WTC11 (cell line): ENCODE measurements around the gene PALMD. TPM values are rescaled to one million over a fixed set of nuclear protein-coding genes. Genes with fewer than 3 reads are reported as not detected.
A peak's percentile ranks its signal among the peaks of the same experiment; 100 is the strongest.

Source experiments
- ATAC-seq: fragments of 200-7000 bp; cut with Tn5 transposase; 2 replicates; pipeline ENCODE4 v1.10.0; 2021; ENCODE audit warnings: mild to moderate bottlenecking, moderate library complexity
- CTCF ChIA-PET: fragments of 300-600 bp; sonication (Branson Sonifier 250); formaldehyde crosslinking; loops from one replicate; lab custom pipeline; 2021; ENCODE audit warnings: antibody characterized with exemption; lab: Charles Lee
- POLR2A ChIA-PET: fragments of 350-600 bp; sonication (Branson Sonifier 250); formaldehyde crosslinking; loops from one replicate; lab custom pipeline; 2021; ENCODE audit warnings: antibody characterized with exemption; lab: Charles Lee
- DNase-seq: peaks from one replicate; pipeline ENCODE4 v3.0.0; 2021; ENCODE audit warnings: low spot score
- H3K27ac Mint-ChIP-seq: 2 replicates; pipeline ENCODE4 v1.8.0; 2021; ENCODE audit warnings: mixed read lengths
- H3K27me3 Mint-ChIP-seq: 2 replicates; pipeline ENCODE4 v1.8.0; 2021; ENCODE audit warnings: low read depth, mild to moderate bottlenecking, moderate library complexity, mixed read lengths
- H3K36me3 Mint-ChIP-seq: 2 replicates; pipeline ENCODE4 v1.8.0; 2021; ENCODE audit warnings: mixed read lengths
- H3K4me1 Mint-ChIP-seq: 2 replicates; pipeline ENCODE4 v1.8.0; 2022; ENCODE audit warnings: mixed read lengths
- H3K4me3 Mint-ChIP-seq: 2 replicates; pipeline ENCODE4 v1.8.0; 2021; ENCODE audit warnings: mild to moderate bottlenecking, moderate library complexity, mixed read lengths
- H3K9me3 Mint-ChIP-seq: 2 replicates; pipeline ENCODE4 v1.8.0; 2021; ENCODE audit warnings: mixed read lengths
- EMX1 ChIP-seq: fragments of 250-450 bp; sonication (Bioruptor Pico); IDR thresholded peaks from 2 replicates; pipeline ENCODE4 v1.8.0; 2021; ENCODE audit warnings: mild to moderate bottlenecking
- FOXJ3 ChIP-seq: sonication (generic); formaldehyde crosslinking; IDR thresholded peaks from 2 replicates; pipeline ENCODE4 v1.9.0; 2021; ENCODE audit warnings: missing genetic modification reagents, mild to moderate bottlenecking, borderline replicate concordance
- FOXK1 ChIP-seq: sonication (generic); formaldehyde crosslinking; IDR thresholded peaks from 2 replicates; pipeline ENCODE4 v1.8.0; 2022; ENCODE audit warnings: mild to moderate bottlenecking, moderate library complexity, missing genetic modification reagents
- GRHL2 ChIP-seq: fragments of 250-450 bp; sonication (Bioruptor Pico); IDR thresholded peaks from 2 replicates; pipeline ENCODE4 v1.8.0; 2022; ENCODE audit warnings: mild to moderate bottlenecking, moderate library complexity; ENCODE audit not compliant: insufficient replicate concordance, severe bottlenecking
- IRF2 ChIP-seq: sonication (generic); formaldehyde crosslinking; IDR thresholded peaks from 2 replicates; pipeline ENCODE4 v1.8.0; 2022; ENCODE audit warnings: low read depth, missing genetic modification reagents, borderline replicate concordance
- JAZF1 ChIP-seq: fragments of 250-450 bp; sonication (Bioruptor Pico); IDR thresholded peaks from 2 replicates; pipeline ENCODE4 v1.9.0; 2021; ENCODE audit warnings: moderate library complexity, mild to moderate bottlenecking, inconsistent platforms
- MLX ChIP-seq: sonication (generic); formaldehyde crosslinking; IDR thresholded peaks from 2 replicates; pipeline ENCODE4 v1.8.1; 2023; ENCODE audit warnings: mild to moderate bottlenecking, missing genetic modification reagents, moderate library complexity
- STAT6 ChIP-seq: sonication (generic); formaldehyde crosslinking; conservative IDR thresholded peaks from 2 replicates; pipeline ENCODE4 v1.8.1; 2023; ENCODE audit warnings: mild to moderate bottlenecking, low read depth, missing genetic modification reagents, moderate library complexity
- TEAD4 ChIP-seq: sonication (generic); formaldehyde crosslinking; IDR thresholded peaks from 2 replicates; pipeline ENCODE4 v1.8.0; 2022; ENCODE audit warnings: mild to moderate bottlenecking, missing genetic modification reagents
- TP53 ChIP-seq: sonication (generic); formaldehyde crosslinking; IDR thresholded peaks from 2 replicates; pipeline ENCODE4 v1.8.1; 2023; ENCODE audit warnings: mild to moderate bottlenecking, missing genetic modification reagents
- ZNF263 ChIP-seq: sonication (generic); formaldehyde crosslinking; IDR thresholded peaks from 2 replicates; pipeline ENCODE4 v1.8.1; 2022; ENCODE audit warnings: low read depth, mild to moderate bottlenecking, moderate library complexity, missing genetic modification reagents
- ZNF281 ChIP-seq: sonication (generic); formaldehyde crosslinking; IDR thresholded peaks from 2 replicates; pipeline ENCODE4 v1.8.0; 2023; ENCODE audit warnings: mild to moderate bottlenecking, missing genetic modification reagents
- ZNF317 ChIP-seq: sonication (generic); formaldehyde crosslinking; IDR thresholded peaks from 2 replicates; pipeline ENCODE4 v1.8.1; 2023; ENCODE audit warnings: low read depth, mild to moderate bottlenecking, moderate library complexity, missing genetic modification reagents, borderline replicate concordance
- ZNF416 ChIP-seq: fragments of 250-450 bp; sonication (Bioruptor Pico); IDR thresholded peaks from 2 replicates; pipeline ENCODE4 v1.9.0; 2021; ENCODE audit warnings: mild to moderate bottlenecking, inconsistent platforms
- ZNF425 ChIP-seq: fragments of 250-450 bp; sonication (Bioruptor Pico); conservative IDR thresholded peaks from 2 replicates; pipeline ENCODE4 v1.9.0; 2021; ENCODE audit warnings: mild to moderate bottlenecking
- total RNA-seq: library from RNA; stranded (reverse); gene quantifications from 3 replicates; pipeline ENCODE4 v1.2.3, GENCODE V29; 2021
- TF ChIP-seq, protein P1 (sequence below): fragments of 200-600 bp; IDR thresholded peaks from 2 replicates; pipeline ENCODE4 v1.8.0; 2022; ENCODE audit warnings: antibody characterized with exemption

The PALMD gene
- total RNA-seq, 1 experiment from 2014 or later, result 0.07 TPM

- Mint-ChIP-seq H3K36me3 (no peaks in the 10 kb centered on the region; the same call in 1 of the 2 replicates), H3K4me1 (peaks cover 25% of the 10 kb centered on the region), H3K27me3 (no peaks in the 10 kb centered on the region), H3K27ac (no peak overlapping the region), H3K9me3 (no peaks in the 10 kb centered on the region), H3K4me3 (no peak overlapping the region)
- ChIA-PET POLR2A (no interaction called here), CTCF (interaction anchor here (0.9 to 1.4 kb wide), 3 partner anchors 9 to 38 kb away, joined by 3 to 5 read pairs (median 4); partner anchors contain the start of gene FRRS1)
- DNase-seq (peak; percentile 27), ATAC-seq (peak; percentile 89)
- no peak for TF ChIP-seq ZNF317
- TF ChIP-seq, protein P1, sequence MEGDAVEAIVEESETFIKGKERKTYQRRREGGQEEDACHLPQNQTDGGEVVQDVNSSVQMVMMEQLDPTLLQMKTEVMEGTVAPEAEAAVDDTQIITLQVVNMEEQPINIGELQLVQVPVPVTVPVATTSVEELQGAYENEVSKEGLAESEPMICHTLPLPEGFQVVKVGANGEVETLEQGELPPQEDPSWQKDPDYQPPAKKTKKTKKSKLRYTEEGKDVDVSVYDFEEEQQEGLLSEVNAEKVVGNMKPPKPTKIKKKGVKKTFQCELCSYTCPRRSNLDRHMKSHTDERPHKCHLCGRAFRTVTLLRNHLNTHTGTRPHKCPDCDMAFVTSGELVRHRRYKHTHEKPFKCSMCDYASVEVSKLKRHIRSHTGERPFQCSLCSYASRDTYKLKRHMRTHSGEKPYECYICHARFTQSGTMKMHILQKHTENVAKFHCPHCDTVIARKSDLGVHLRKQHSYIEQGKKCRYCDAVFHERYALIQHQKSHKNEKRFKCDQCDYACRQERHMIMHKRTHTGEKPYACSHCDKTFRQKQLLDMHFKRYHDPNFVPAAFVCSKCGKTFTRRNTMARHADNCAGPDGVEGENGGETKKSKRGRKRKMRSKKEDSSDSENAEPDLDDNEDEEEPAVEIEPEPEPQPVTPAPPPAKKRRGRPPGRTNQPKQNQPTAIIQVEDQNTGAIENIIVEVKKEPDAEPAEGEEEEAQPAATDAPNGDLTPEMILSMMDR, result peak; percentile 19; the same call in 1 of the 2 replicates
Observed at GRCh38 chr1:99728494-99729235, 82.8 kb downstream of the PALMD start.

- H3K27me3 Mint-ChIP-seq, result no peaks in the 10 kb centered on the region
- no peaks in the 10 kb centered on the region; the same call in 1 of the 2 replicates for H3K36me3 Mint-ChIP-seq
- H3K27ac Mint-ChIP-seq, result no peak overlapping the region
- H3K4me1 Mint-ChIP-seq, result peaks cover 17% of the 10 kb centered on the region
- DNase-seq (no peak), ATAC-seq (no peak)
- ChIA-PET POLR2A (no interaction called here), CTCF (interaction anchor here (0.6 kb wide), 1 partner anchor 28 kb away, joined by 5 read pairs; no protein-coding TSS in a partner anchor)
- no peak overlapping the region for H3K4me3 Mint-ChIP-seq
- no peak for TF ChIP-seq ZNF281
- no peak for TF ChIP-seq MLX (CRISPR knock-in tag)
- TF ChIP-seq ZNF425 (CRISPR knock-in tag), result no peak
- TF ChIP-seq IRF2 (CRISPR knock-in tag), result no peak
- no peak for TF ChIP-seq JAZF1 (CRISPR knock-in tag)
- TF ChIP-seq ZNF416 (CRISPR knock-in tag), result no peak
- no peak for TF ChIP-seq EMX1
- TF ChIP-seq ZNF263, result no peak
- no peak for TF ChIP-seq FOXK1 (CRISPR knock-in tag)
- no peak for TF ChIP-seq TEAD4 (CRISPR knock-in tag)
- H3K9me3 Mint-ChIP-seq, result no peaks in the 10 kb centered on the region
Observed at GRCh38 chr1:99731384-99731783, 85.5 kb downstream of the PALMD start.

GRCh38 chr1:99735852-99736251 is 89.9 kb downstream of the PALMD start:
- CTCF ChIA-PET, result no interaction called here
- no peaks in the 10 kb centered on the region for H3K27me3 Mint-ChIP-seq
- no peak overlapping the region for H3K4me3 Mint-ChIP-seq
- DNase-seq (no peak), ATAC-seq (no peak)
- H3K4me1 Mint-ChIP-seq, result peaks cover 6% of the 10 kb centered on the region; the same call in 1 of the 2 replicates
- H3K27ac Mint-ChIP-seq, result no peak overlapping the region
- peaks cover 3% of the 10 kb centered on the region; the same call in 1 of the 2 replicates for H3K36me3 Mint-ChIP-seq
- TF ChIP-seq GRHL2 (CRISPR knock-in tag) (no peak), STAT6 (CRISPR knock-in tag) (no peak), TP53 (CRISPR knock-in tag) (no peak), FOXJ3 (CRISPR knock-in tag) (no peak)
- H3K9me3 Mint-ChIP-seq, result no peaks in the 10 kb centered on the region
- POLR2A ChIA-PET, result no interaction called here
